Mesendoderm (in vitro differentiated cells): ENCODE results near the gene RBFOX1.

Source experiments
- DNase-seq: peaks from one replicate; pipeline ENCODE4 v3.0.0; 2013
- H2AK5ac ChIP-seq: 2 replicates; pipeline ENCODE4 v1.6.1; 2013; ENCODE audit warnings: low read length, inconsistent platforms
- H2BK120ac ChIP-seq: 2 replicates; pipeline ENCODE4 v1.6.1; 2013; ENCODE audit warnings: low read depth, mild to moderate bottlenecking, low read length, moderate library complexity, mixed read lengths
- H2BK15ac ChIP-seq: replicated peaks from 2 replicates; pipeline ENCODE4 v1.6.1; 2013; ENCODE audit warnings: low read depth, mild to moderate bottlenecking, moderate library complexity
- H2BK5ac ChIP-seq: 2 replicates; pipeline ENCODE4 v1.6.1; 2013; ENCODE audit warnings: low read length, inconsistent platforms
- H3K18ac ChIP-seq: 2 replicates; pipeline ENCODE4 v1.6.1; 2013; ENCODE audit warnings: mild to moderate bottlenecking, low read length, mixed read lengths
- H3K23ac ChIP-seq: one replicate; pipeline ENCODE4 v1.6.1; 2013; ENCODE audit warnings: low read length
- H3K27ac ChIP-seq: 2 replicates; pipeline ENCODE4 v1.5.1; 2013; ENCODE audit warnings: low read depth, mild to moderate bottlenecking, inconsistent platforms, low read length, moderate library complexity
- H3K27me3 ChIP-seq: 2 replicates; pipeline ENCODE4 v1.6.1; 2013; ENCODE audit warnings: low read length, control low read depth, mild to moderate bottlenecking, inconsistent platforms; ENCODE audit not compliant: insufficient read depth, poor library complexity
- H3K36me3 ChIP-seq: 2 replicates; pipeline ENCODE4 v1.6.1; 2013; ENCODE audit warnings: low read length, inconsistent platforms; ENCODE audit not compliant: control insufficient read depth, insufficient read depth
- H3K4ac ChIP-seq: one replicate; pipeline ENCODE4 v1.6.1; 2013; ENCODE audit warnings: low read depth, mild to moderate bottlenecking, low read length, moderate library complexity
- H3K4me1 ChIP-seq: 2 replicates; pipeline ENCODE4 v1.6.1; 2013; ENCODE audit warnings: low read depth, low read length, inconsistent platforms; ENCODE audit not compliant: control insufficient read depth
- H3K4me2 ChIP-seq: 2 replicates; pipeline ENCODE4 v1.6.1; 2013; ENCODE audit warnings: low read length
- H3K4me3 ChIP-seq: 2 replicates; pipeline ENCODE4 v1.5.1; 2013; ENCODE audit warnings: mild to moderate bottlenecking, low read length
- H3K56ac ChIP-seq: one replicate; pipeline ENCODE4 v1.6.1; 2013; ENCODE audit warnings: low read length
- H3K79me1 ChIP-seq: 2 replicates; pipeline ENCODE4 v1.6.1; 2013; ENCODE audit warnings: low read length, inconsistent platforms
- H3K79me2 ChIP-seq: 2 replicates; pipeline ENCODE4 v1.6.1; 2013; ENCODE audit warnings: mild to moderate bottlenecking, low read length; ENCODE audit not compliant: control insufficient read depth, insufficient read depth
- H3K9ac ChIP-seq: 2 replicates; pipeline ENCODE4 v1.6.1; 2013; ENCODE audit warnings: low read length, inconsistent platforms
- H4K5ac ChIP-seq: one replicate; pipeline ENCODE4 v1.6.1; 2013; ENCODE audit warnings: low read length
- H4K8ac ChIP-seq: one replicate; pipeline ENCODE4 v1.6.1; 2013; ENCODE audit warnings: low read depth, mild to moderate bottlenecking, control low read depth, low read length, moderate library complexity
- WGBS: extraction: QIAGEN DNeasy Blood & Tissue Kit; methylation state at CpG from one replicate; pipeline ENCODE4 v1.1.7; 2013; ENCODE audit warnings: low lambda C conversion rate, missing lambda C conversion rate; ENCODE audit not compliant: insufficient coverage; ENCODE audit errors: extremely low coverage; 5-methylcytosine and 5-hydroxymethylcytosine counted together

RBFOX1 gene

DNA sequence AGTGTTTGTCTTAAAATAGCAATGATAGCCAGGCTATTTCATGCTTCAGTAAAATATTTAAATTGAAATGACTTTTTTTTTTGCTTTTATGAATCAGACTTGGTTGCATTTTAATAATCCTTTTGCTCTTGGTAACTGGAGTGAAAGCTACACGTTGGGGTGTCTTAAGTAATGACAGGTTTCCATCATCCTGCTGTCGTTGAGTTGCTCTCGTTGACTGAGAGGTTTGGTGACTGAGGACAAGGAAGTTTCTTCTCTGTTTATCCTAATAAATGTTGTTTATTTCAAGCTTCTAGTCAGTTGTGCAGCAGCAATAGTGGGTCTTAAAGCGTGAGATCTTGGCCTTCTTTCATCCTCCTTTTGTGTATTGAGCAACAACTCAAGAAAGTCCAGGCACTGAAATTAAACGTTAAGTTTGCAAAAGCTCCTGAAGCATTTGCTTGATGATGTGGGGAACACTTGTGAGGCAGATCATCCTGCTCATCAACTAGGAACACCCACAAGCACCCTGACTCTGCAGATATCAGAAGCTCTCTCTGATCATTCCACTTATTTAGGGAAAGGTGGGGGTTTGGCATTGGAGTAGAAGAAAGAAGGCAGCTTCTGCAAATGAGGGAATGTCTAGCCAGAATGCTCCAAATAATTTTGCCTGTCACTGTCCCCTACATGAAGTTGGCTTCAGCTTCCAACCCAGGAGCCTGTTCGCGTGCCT lies 179.1 kb downstream of the RBFOX1 start:
- Histone ChIP-seq H3K56ac (no peak overlapping the region), H2BK120ac (no peak overlapping the region), H4K5ac (no peak overlapping the region)

DNA sequence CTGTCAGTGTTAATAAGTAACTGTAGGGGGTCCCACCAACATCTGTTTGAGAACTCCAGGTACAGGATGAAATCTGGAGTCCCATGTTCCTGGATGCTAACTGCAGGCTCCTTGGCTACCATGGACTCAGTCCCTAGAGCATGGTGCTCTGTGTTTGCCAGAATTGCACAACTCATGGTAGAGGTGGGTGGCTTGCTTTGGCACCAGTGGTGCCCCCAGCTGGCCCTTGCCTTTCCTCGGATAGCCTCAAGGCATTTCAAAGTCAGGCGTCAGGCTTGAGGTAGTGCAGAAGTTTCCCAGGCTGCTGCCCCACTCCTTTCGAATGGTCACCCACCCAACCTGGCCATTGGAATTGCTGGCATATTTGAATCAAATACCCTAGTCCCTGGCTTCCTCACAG lies 179.9 kb downstream of the RBFOX1 start:
- no peak for DNase-seq
- no peak overlapping the region for H2BK120ac ChIP-seq
- H2BK5ac ChIP-seq: no peak overlapping the region
- H3K56ac ChIP-seq: no peak overlapping the region
- no peak overlapping the region for H3K23ac ChIP-seq
- no peak overlapping the region for H4K8ac ChIP-seq
- H4K5ac ChIP-seq: no peak overlapping the region
- H3K27ac ChIP-seq: no peak overlapping the region
- WGBS: no CpG with 5 or more reads among the region's 3 CpGs
- H3K27me3 ChIP-seq: no peaks in the 10 kb centered on the region
- H3K79me1 ChIP-seq: no peaks in the 10 kb centered on the region
- H3K36me3 ChIP-seq: no peaks in the 10 kb centered on the region
- H3K18ac ChIP-seq: no peak overlapping the region
- H2BK15ac ChIP-seq: no peak overlapping the region
- no peak overlapping the region for H2AK5ac ChIP-seq
- H3K4me3 ChIP-seq: no peak overlapping the region
- H3K4me2 ChIP-seq: no peak overlapping the region
- no peaks in the 10 kb centered on the region for H3K79me2 ChIP-seq
- H3K9ac ChIP-seq: no peak overlapping the region
- no peak overlapping the region for H3K4ac ChIP-seq
- peaks cover 2% of the 10 kb centered on the region for H3K4me1 ChIP-seq

More for the DNA sequence above, 179.1 kb downstream of the RBFOX1 start:
- H3K79me1 ChIP-seq: no peaks in the 10 kb centered on the region
- WGBS: no CpG with 5 or more reads among the region's 7 CpGs
- H3K4me1 ChIP-seq: peaks cover 2% of the 10 kb centered on the region
- no peak overlapping the region for H3K4me3 ChIP-seq
- H4K8ac ChIP-seq: no peak overlapping the region
- H3K23ac ChIP-seq: no peak overlapping the region
- H3K9ac ChIP-seq: no peak overlapping the region
- no peak overlapping the region for H2BK15ac ChIP-seq
- no peaks in the 10 kb centered on the region for H3K79me2 ChIP-seq
- DNase-seq: no peak
- no peaks in the 10 kb centered on the region for H3K36me3 ChIP-seq
- H3K27ac ChIP-seq: no peak overlapping the region
- no peak overlapping the region for H2AK5ac ChIP-seq
- H3K18ac ChIP-seq: no peak overlapping the region
- no peak overlapping the region for H3K4me2 ChIP-seq
- H3K27me3 ChIP-seq: no peaks in the 10 kb centered on the region
- H3K4ac ChIP-seq: no peak overlapping the region
- no peak overlapping the region for H2BK5ac ChIP-seq

DNA sequence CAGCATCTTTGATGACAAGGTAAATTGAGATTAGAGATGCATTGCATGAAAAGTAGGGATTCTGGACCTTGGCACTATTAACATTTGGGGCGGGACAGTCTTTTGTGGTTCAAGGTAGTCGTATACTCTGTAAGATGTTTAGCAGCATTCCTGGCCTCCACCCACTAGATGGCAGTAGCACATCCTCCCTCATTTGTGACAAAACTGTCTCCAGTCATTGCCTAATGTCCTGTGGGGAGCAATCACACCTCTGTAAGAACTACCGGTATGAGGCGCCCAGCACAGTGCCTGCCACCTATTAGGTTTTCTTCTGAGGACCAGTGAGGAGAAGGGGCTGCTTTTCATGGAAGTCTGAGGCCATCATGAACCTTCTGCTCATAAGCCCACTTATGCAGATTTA lies 180.8 kb downstream of the RBFOX1 start:
- Histone ChIP-seq H2BK120ac (no peak overlapping the region), H3K79me2 (no peaks in the 10 kb centered on the region), H2BK15ac (no peak overlapping the region), H4K8ac (no peak overlapping the region), H3K23ac (no peak overlapping the region), H3K4ac (no peak overlapping the region), H4K5ac (no peak overlapping the region), H3K27ac (no peak overlapping the region), H3K4me1 (peaks cover 2% of the 10 kb centered on the region), H3K9ac (no peak overlapping the region), H3K18ac (no peak overlapping the region), H3K56ac (no peak overlapping the region), H2BK5ac (no peak overlapping the region), H3K4me3 (no peak overlapping the region), H3K36me3 (no peaks in the 10 kb centered on the region), H3K27me3 (no peaks in the 10 kb centered on the region), H2AK5ac (no peak overlapping the region), H3K4me2 (no peak overlapping the region), H3K79me1 (no peaks in the 10 kb centered on the region)
- no CpG with 5 or more reads among the region's 4 CpGs for WGBS
- DNase-seq: peak; percentile 68

DNA sequence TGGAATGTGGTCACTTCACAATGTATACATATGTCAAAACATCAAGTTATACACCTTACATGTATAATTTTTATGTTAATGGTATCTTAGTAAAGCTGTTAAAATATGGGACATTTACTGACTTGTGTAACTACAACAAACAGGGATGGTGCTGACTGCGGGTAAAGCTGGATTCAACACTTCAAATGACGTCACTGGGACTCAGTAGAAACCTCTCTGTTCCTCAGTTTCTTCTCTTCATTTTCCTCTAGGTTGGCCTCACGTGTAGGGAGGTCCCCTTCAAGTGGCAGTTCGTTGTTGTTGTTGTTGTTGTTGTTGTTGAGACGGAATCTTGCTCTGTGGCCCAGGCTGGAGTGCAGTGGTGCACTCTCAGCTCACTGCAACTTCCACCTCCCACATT lies 182.9 kb downstream of the RBFOX1 start:
- H3K4me2 ChIP-seq: no peak overlapping the region
- H2BK15ac ChIP-seq: no peak overlapping the region

DNA sequence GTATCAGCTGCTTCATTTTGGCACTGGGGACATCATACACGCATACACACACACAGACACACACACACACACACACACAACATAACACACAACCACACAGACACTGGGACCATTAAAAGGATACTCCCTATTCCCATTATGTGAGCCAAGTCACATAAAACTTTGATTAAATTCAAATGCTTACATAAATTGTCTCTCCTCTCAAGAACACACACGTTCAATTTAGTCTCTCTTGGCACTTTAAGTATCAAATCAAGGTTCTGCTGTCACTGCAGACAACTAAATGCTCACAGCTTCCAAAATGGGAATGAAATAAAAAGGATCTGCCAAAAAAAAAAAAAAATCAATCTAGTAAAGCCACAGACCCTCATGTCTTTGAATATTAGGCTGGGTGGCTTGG lies 184.9 kb downstream of the RBFOX1 start:
- H3K27me3 ChIP-seq: no peaks in the 10 kb centered on the region
- H4K5ac ChIP-seq: no peak overlapping the region
- H3K4ac ChIP-seq: no peak overlapping the region
- no peak overlapping the region for H2BK120ac ChIP-seq
- no peak overlapping the region for H3K56ac ChIP-seq
- no peaks in the 10 kb centered on the region for H3K4me1 ChIP-seq
- no peak overlapping the region for H3K18ac ChIP-seq
- no peak overlapping the region for H3K4me2 ChIP-seq
- no peaks in the 10 kb centered on the region for H3K36me3 ChIP-seq
- H3K79me2 ChIP-seq: no peaks in the 10 kb centered on the region
- no peak overlapping the region for H3K4me3 ChIP-seq
- no peak for DNase-seq
- H3K27ac ChIP-seq: no peak overlapping the region
- no peak overlapping the region for H4K8ac ChIP-seq
- no CpG with 5 or more reads among the region's 2 CpGs for WGBS
- H3K23ac ChIP-seq: no peak overlapping the region
- no peak overlapping the region for H3K9ac ChIP-seq
- no peaks in the 10 kb centered on the region for H3K79me1 ChIP-seq
- H2AK5ac ChIP-seq: no peak overlapping the region
- no peak overlapping the region for H2BK5ac ChIP-seq
- no peak overlapping the region for H2BK15ac ChIP-seq

More for the DNA sequence above, 182.9 kb downstream of the RBFOX1 start:
- H3K4ac ChIP-seq: no peak overlapping the region
- H3K27ac ChIP-seq: no peak overlapping the region
- peaks cover under 1% of the 10 kb centered on the region for H3K4me1 ChIP-seq
- no peaks in the 10 kb centered on the region for H3K27me3 ChIP-seq
- no peak overlapping the region for H2BK5ac ChIP-seq
- H4K5ac ChIP-seq: no peak overlapping the region
- H3K79me1 ChIP-seq: no peaks in the 10 kb centered on the region
- H3K36me3 ChIP-seq: no peaks in the 10 kb centered on the region
- no peak for DNase-seq
- H3K56ac ChIP-seq: no peak overlapping the region
- no peak overlapping the region for H2AK5ac ChIP-seq
- no peak overlapping the region for H4K8ac ChIP-seq
- no peak overlapping the region for H3K18ac ChIP-seq
- no peak overlapping the region for H3K23ac ChIP-seq
- no CpG with 5 or more reads among the region's 5 CpGs for WGBS
- no peak overlapping the region for H2BK120ac ChIP-seq
- no peaks in the 10 kb centered on the region for H3K79me2 ChIP-seq
- no peak overlapping the region for H3K9ac ChIP-seq
- no peak overlapping the region for H3K4me3 ChIP-seq

DNA sequence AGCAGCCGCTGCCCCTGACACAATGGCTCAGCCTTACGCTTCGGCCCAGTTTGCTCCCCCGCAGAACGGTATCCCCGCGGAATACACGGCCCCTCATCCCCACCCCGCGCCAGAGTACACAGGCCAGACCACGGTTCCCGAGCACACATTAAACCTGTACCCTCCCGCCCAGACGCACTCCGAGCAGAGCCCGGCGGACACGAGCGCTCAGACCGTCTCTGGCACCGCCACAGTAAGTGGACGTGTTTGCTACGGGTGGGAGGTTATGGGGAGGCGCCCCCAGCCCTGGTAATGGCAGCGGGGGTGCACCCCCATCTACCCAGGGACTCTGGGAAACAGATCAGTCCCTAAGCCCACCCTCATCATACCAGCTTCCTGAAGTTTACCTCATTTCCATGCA lies 185.5 kb downstream of the RBFOX1 start:
- no peak overlapping the region for H3K27ac ChIP-seq
- no peak overlapping the region for H4K8ac ChIP-seq
- H2BK120ac ChIP-seq: no peak overlapping the region
- no peak overlapping the region for H2BK15ac ChIP-seq
- no peaks in the 10 kb centered on the region for H3K36me3 ChIP-seq
- H3K18ac ChIP-seq: no peak overlapping the region
- H3K9ac ChIP-seq: no peak overlapping the region
- no peak overlapping the region for H2AK5ac ChIP-seq
- H3K79me1 ChIP-seq: no peaks in the 10 kb centered on the region
- H3K27me3 ChIP-seq: no peaks in the 10 kb centered on the region
- H3K4me2 ChIP-seq: no peak overlapping the region
- no peak overlapping the region for H3K56ac ChIP-seq
- no peak overlapping the region for H3K23ac ChIP-seq
- H3K4me1 ChIP-seq: no peaks in the 10 kb centered on the region
- no peak overlapping the region for H3K4me3 ChIP-seq
- H3K79me2 ChIP-seq: no peaks in the 10 kb centered on the region
- H4K5ac ChIP-seq: no peak overlapping the region
- H3K4ac ChIP-seq: no peak overlapping the region
- no CpG with 5 or more reads among the region's 25 CpGs for WGBS
- no peak for DNase-seq
- H2BK5ac ChIP-seq: no peak overlapping the region
